Activated B cell treated with CpG ODN at 0.5 μM for 24 hours (primary cell): ENCODE data around the gene CWF19L2. TPM values are rescaled to one million over a fixed set of nuclear protein-coding genes. Genes with fewer than 3 reads are reported as not detected.
"Not testable (repeated sequence)": the region's sequence is repeated elsewhere in the genome, so short reads cannot be mapped to it uniquely, and the experiment has no call there.

Source experiments
- ATAC-seq: fragments of 200-7000 bp; cut with Tn5 transposase; one replicate; pipeline ENCODE4 v1.10.0; 2021; ENCODE audit warnings: low read depth, mild to moderate bottlenecking, moderate library complexity
- CTCF ChIA-PET: fragments of 350-600 bp; sonication (Branson Sonifier 250); formaldehyde crosslinking; loops from one replicate; lab custom pipeline; 2021; ENCODE audit warnings: antibody characterized with exemption; lab: Charles Lee
- POLR2A ChIA-PET: fragments of 350-600 bp; sonication (Branson Sonifier 250); formaldehyde crosslinking; loops from one replicate; lab custom pipeline; 2021; ENCODE audit warnings: antibody characterized with exemption; lab: Charles Lee
- DNase-seq: peaks from one replicate; pipeline ENCODE4 v3.0.0; 2022
- H3K27ac Mint-ChIP-seq: one replicate; pipeline ENCODE4 v1.8.0; 2020; ENCODE audit warnings: mixed read lengths
- H3K27me3 Mint-ChIP-seq: one replicate; pipeline ENCODE4 v1.8.0; 2021; ENCODE audit warnings: mixed read lengths
- H3K36me3 Mint-ChIP-seq: one replicate; pipeline ENCODE4 v1.8.0; 2021; ENCODE audit warnings: low read depth, mixed read lengths
- H3K4me1 Mint-ChIP-seq: one replicate; pipeline ENCODE4 v1.8.0; 2021; ENCODE audit warnings: mixed read lengths
- H3K4me3 Mint-ChIP-seq: one replicate; pipeline ENCODE4 v1.8.0; 2020; ENCODE audit warnings: mild to moderate bottlenecking, mixed read lengths
- H3K9me3 Mint-ChIP-seq: one replicate; pipeline ENCODE4 v1.8.0; 2020; ENCODE audit warnings: mixed read lengths
- intact Hi-C: fragments of 100-400 bp; cut with micrococcal nuclease; formaldehyde crosslinking; loops from one replicate; pipeline ENCODE4 v1.15.1; 2024
- total RNA-seq: library from RNA; stranded (reverse); gene quantifications from 2 replicates; pipeline ENCODE4 v1.2.3, GENCODE V29; 2022
- TF ChIP-seq, protein P1 (sequence below): fragments of 200-600 bp; IDR thresholded peaks from one replicate; pipeline ENCODE4 v1.8.0; 2022; ENCODE audit warnings: antibody characterized with exemption, mild to moderate bottlenecking

The CWF19L2 gene
- total RNA-seq, 1 donor from 2014 or later = 26.1 TPM

DNA sequence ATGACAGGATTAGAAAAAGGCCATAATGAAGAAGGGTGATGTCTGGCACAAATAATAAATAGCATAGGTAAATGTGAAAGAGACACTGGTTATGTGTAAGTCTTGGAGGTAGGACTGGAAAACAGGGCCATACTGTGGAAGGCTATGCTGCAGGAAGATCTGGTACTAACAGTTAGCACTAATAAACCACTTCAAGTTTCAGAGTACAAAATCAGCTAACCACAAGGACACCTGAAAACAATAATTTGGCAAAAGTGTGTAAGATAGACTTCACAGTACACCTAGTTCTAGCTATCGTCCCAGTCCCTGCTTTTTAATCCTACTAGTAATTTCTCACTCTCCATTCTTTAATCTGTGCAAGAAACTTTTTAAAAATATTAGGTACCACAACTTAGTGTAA lies 44.3 kb downstream of the CWF19L2 start:
- Mint-ChIP-seq H3K4me3 (no peak overlapping the region), H3K4me1 (no peaks in the 10 kb centered on the region), H3K9me3 (no peaks in the 10 kb centered on the region), H3K27ac (no peak overlapping the region), H3K27me3 (no peaks in the 10 kb centered on the region), H3K36me3 (peaks cover 78% of the 10 kb centered on the region)
- no peak for DNase-seq
- ChIA-PET CTCF (no interaction called here), POLR2A (no interaction called here)
- TF ChIP-seq, protein P1, sequence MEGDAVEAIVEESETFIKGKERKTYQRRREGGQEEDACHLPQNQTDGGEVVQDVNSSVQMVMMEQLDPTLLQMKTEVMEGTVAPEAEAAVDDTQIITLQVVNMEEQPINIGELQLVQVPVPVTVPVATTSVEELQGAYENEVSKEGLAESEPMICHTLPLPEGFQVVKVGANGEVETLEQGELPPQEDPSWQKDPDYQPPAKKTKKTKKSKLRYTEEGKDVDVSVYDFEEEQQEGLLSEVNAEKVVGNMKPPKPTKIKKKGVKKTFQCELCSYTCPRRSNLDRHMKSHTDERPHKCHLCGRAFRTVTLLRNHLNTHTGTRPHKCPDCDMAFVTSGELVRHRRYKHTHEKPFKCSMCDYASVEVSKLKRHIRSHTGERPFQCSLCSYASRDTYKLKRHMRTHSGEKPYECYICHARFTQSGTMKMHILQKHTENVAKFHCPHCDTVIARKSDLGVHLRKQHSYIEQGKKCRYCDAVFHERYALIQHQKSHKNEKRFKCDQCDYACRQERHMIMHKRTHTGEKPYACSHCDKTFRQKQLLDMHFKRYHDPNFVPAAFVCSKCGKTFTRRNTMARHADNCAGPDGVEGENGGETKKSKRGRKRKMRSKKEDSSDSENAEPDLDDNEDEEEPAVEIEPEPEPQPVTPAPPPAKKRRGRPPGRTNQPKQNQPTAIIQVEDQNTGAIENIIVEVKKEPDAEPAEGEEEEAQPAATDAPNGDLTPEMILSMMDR = no peak
- ATAC-seq = no peak
- intact Hi-C loops = no loop called here

DNA sequence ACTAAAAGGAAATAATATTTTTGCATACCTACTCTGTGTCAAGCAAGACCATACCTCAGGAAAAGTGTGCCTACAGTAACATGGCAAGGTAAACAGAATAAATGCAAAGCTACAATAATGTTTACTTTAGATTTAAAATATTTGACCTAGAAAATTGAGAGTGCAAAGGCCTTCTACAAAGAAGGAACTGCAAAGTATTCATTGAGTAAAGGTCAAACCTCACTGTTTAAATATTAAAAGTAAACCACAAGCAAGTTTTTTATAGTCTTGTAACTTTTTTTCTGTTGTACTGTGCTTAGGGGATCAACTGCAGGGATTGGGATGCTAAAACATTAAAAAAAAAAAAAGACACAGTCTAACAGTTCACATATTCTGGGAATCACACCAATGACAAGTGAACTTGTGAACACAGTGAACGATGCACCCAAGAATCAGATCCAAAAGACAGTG lies 48.8 kb downstream of the CWF19L2 start:
- Mint-ChIP-seq H3K9me3 (peaks cover under 1% of the 10 kb centered on the region), H3K27me3 (no peaks in the 10 kb centered on the region), H3K4me3 (no peak overlapping the region), H3K36me3 (peaks cover 60% of the 10 kb centered on the region), H3K4me1 (no peaks in the 10 kb centered on the region), H3K27ac (no peak overlapping the region)
- DNase-seq (no peak), ATAC-seq (no peak)
- ChIA-PET POLR2A (no interaction called here), CTCF (no interaction called here)
- TF ChIP-seq, protein P1 = no peak
- intact Hi-C loops = no loop called here

DNA sequence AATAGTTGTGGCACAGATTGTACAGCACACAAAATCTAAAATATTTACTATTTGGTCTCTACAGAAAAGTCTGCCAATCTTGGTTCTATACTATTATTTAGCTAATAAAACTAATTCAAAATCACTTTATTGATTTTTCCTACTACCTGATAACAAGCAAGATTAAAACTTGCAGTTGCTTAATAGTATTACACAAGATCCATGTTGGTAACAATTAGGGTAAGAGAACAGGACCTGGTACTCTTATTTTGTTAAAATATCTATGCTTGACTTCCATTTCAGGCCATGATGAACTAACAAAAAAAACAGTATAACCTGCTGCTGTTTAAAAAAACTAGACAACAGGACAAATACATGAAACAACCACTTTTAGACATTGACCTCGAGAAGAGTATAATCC lies 52.4 kb downstream of the CWF19L2 start:
- H3K9me3 Mint-ChIP-seq = peaks cover 9% of the 10 kb centered on the region
- intact Hi-C loops = no loop called here
- ATAC-seq (no peak), DNase-seq (no peak)
- H3K4me3 Mint-ChIP-seq = no peak overlapping the region
- H3K27ac Mint-ChIP-seq = no peak overlapping the region
- ChIA-PET POLR2A (no interaction called here), CTCF (no interaction called here)
- TF ChIP-seq, protein P1 = no peak
- H3K27me3 Mint-ChIP-seq = no peaks in the 10 kb centered on the region
- peaks cover 60% of the 10 kb centered on the region for H3K36me3 Mint-ChIP-seq
- no peaks in the 10 kb centered on the region for H3K4me1 Mint-ChIP-seq

GRCh38 chr11:107401131-107401530 lies 56.5 kb downstream of the CWF19L2 start:
- peaks cover 83% of the 10 kb centered on the region for H3K36me3 Mint-ChIP-seq
- H3K27ac Mint-ChIP-seq, H3K4me1 Mint-ChIP-seq, intact Hi-C loops, CTCF ChIA-PET, POLR2A ChIA-PET, DNase-seq, H3K4me3 Mint-ChIP-seq, H3K27me3 Mint-ChIP-seq, ATAC-seq: not testable (repeated sequence)
- peaks cover 27% of the 10 kb centered on the region for H3K9me3 Mint-ChIP-seq

- TF ChIP-seq, protein P1 = no peak
- POLR2A ChIA-PET = no interaction called here
- CTCF ChIA-PET = no interaction called here
- H3K27me3 Mint-ChIP-seq = no peaks in the 10 kb centered on the region
- intact Hi-C loops = no loop called here
- ATAC-seq (no peak), DNase-seq (no peak)
- no peak overlapping the region for H3K4me3 Mint-ChIP-seq
- no peaks in the 10 kb centered on the region for H3K4me1 Mint-ChIP-seq
- no peak overlapping the region for H3K27ac Mint-ChIP-seq
- peaks cover 20% of the 10 kb centered on the region for H3K9me3 Mint-ChIP-seq
- peaks cover 78% of the 10 kb centered on the region for H3K36me3 Mint-ChIP-seq
Measured at GRCh38 chr11:107397357-107397756, 60.3 kb downstream of the CWF19L2 start.

DNA sequence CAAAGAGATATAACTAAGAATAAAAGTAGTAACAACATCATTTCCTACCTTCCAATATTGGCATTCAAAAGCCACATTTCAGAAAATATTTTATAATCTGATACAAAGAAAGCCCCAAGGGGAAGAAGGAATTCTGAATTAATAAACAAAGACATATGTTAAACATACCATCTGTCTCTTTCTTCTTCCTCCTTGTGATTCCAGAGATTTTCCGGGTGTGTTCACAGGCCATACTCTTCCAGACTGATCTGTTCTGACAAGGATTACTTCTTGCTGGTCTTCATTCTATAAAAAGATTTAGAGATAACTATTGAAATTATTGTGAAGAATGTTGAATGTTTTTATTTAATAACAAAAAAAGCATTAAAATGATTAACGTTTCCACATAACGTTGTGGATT lies 65.0 kb downstream of the CWF19L2 start:
- POLR2A ChIA-PET = no interaction called here
- DNase-seq (no peak), ATAC-seq (no peak)
- intact Hi-C loops = no loop called here
- Mint-ChIP-seq H3K36me3 (peaks cover 75% of the 10 kb centered on the region), H3K27me3 (no peaks in the 10 kb centered on the region), H3K27ac (no peak overlapping the region), H3K9me3 (no peaks in the 10 kb centered on the region), H3K4me1 (no peaks in the 10 kb centered on the region), H3K4me3 (no peak overlapping the region)
- CTCF ChIA-PET = no interaction called here
- TF ChIP-seq, protein P1 = no peak

GRCh38 chr11:107390701-107391100 lies 66.9 kb downstream of the CWF19L2 start:
- H3K27me3 Mint-ChIP-seq, POLR2A ChIA-PET, H3K9me3 Mint-ChIP-seq, H3K27ac Mint-ChIP-seq, DNase-seq, H3K4me3 Mint-ChIP-seq, intact Hi-C loops, H3K4me1 Mint-ChIP-seq, CTCF ChIA-PET, ATAC-seq: not testable (repeated sequence)
- H3K36me3 Mint-ChIP-seq = peaks cover 65% of the 10 kb centered on the region
